Measurements from ENCODE around the gene ZSCAN9.

Gene ZSCAN9

GRCh38 chr6:28243946-28244345 lies 18.9 kb downstream of the ZSCAN9 start:
- Histone ChIP-seq H3K27me3 (replicated peaks; ENCODE audit: insufficient read depth, low read length) (no peaks in the 10 kb centered on the region), H3K9ac (ENCODE audit: low read length) (no peak overlapping the region), H4K20me1 (ENCODE audit: insufficient read depth, low read length) (no peaks in the 10 kb centered on the region), H3K79me2 (ENCODE audit: low read length) (no peaks in the 10 kb centered on the region), H3F3A (ENCODE audit: insufficient read depth, low read length) (no peaks in the 10 kb centered on the region), H3K36me3 (replicated peaks; ENCODE audit: insufficient read depth, low read length) (no peaks in the 10 kb centered on the region), H3K9me2 (replicated peaks; ENCODE audit: insufficient read depth, low read length) (no peaks in the 10 kb centered on the region), H3K4me3 (ENCODE audit: low read length) (no peak overlapping the region), H3K4me1 (ENCODE audit: low read length) (no peaks in the 10 kb centered on the region), H2AFZ (ENCODE audit: low read length) (no peak overlapping the region), H3K9me3 (replicated peaks; ENCODE audit: insufficient read depth, low read length) (no peaks in the 10 kb centered on the region), H3K4me2 (ENCODE audit: low read depth, low read length) (no peak overlapping the region), H3K27ac (ENCODE audit: low read length) (no peak overlapping the region)
- TF ChIP-seq EZH2phosphoT487 (IDR thresholded peaks at IDR 0.05; ENCODE audit: low read length) (no peak), EZH2 (optimal IDR thresholded peaks at IDR 0.05; ENCODE audit: low read depth, low read length) (no peak), CTCF (IDR thresholded peaks at IDR 0.05; ENCODE audit: low read length) (no peak)
- DNase-seq = no peak

GRCh38 chr6:28245206-28245941 lies 20.3 kb downstream of the ZSCAN9 start:
- no peak overlapping the region for H3K9ac ChIP-seq (ENCODE audit: low read length)
- H3K27ac ChIP-seq (ENCODE audit: low read length) = no peak overlapping the region
- no peaks in the 10 kb centered on the region for H3F3A ChIP-seq (ENCODE audit: insufficient read depth, low read length)
- no peaks in the 10 kb centered on the region for H4K20me1 ChIP-seq (ENCODE audit: insufficient read depth, low read length)
- no peaks in the 10 kb centered on the region for H3K4me1 ChIP-seq (ENCODE audit: low read length)
- H3K4me3 ChIP-seq (ENCODE audit: low read length) = no peak overlapping the region
- no peaks in the 10 kb centered on the region for H3K27me3 ChIP-seq (replicated peaks; ENCODE audit: insufficient read depth, low read length)
- no peak for TF ChIP-seq EZH2 (optimal IDR thresholded peaks at IDR 0.05; ENCODE audit: low read depth, low read length)
- TF ChIP-seq EZH2phosphoT487 (IDR thresholded peaks at IDR 0.05; ENCODE audit: low read length) = no peak
- TF ChIP-seq CTCF (IDR thresholded peaks at IDR 0.05; ENCODE audit: low read length) = no peak
- H3K4me2 ChIP-seq (ENCODE audit: low read depth, low read length) = no peak overlapping the region
- H3K9me3 ChIP-seq (replicated peaks; ENCODE audit: insufficient read depth, low read length) = no peaks in the 10 kb centered on the region
- no peaks in the 10 kb centered on the region for H3K9me2 ChIP-seq (replicated peaks; ENCODE audit: insufficient read depth, low read length)
- H3K36me3 ChIP-seq (replicated peaks; ENCODE audit: insufficient read depth, low read length) = no peaks in the 10 kb centered on the region; the same call in 1 of the 2 replicates
- no peaks in the 10 kb centered on the region for H3K79me2 ChIP-seq (ENCODE audit: low read length)
- DNase-seq = no peak
- H2AFZ ChIP-seq (ENCODE audit: low read length) = no peak overlapping the region

- no peaks in the 10 kb centered on the region for H3K27me3 ChIP-seq (replicated peaks; ENCODE audit: insufficient read depth, low read length)
- H3K36me3 ChIP-seq (replicated peaks; ENCODE audit: insufficient read depth, low read length) = no peaks in the 10 kb centered on the region; the same call in 1 of the 2 replicates
Observed at GRCh38 chr6:28248916-28249315, 23.8 kb downstream of the ZSCAN9 start.

More at GRCh38 chr6:28248916-28249315, 23.8 kb downstream of the ZSCAN9 start:
- Histone ChIP-seq H3K4me2 (ENCODE audit: low read depth, low read length) (no peak overlapping the region), H3F3A (ENCODE audit: insufficient read depth, low read length) (no peaks in the 10 kb centered on the region), H3K4me3 (ENCODE audit: low read length) (no peak overlapping the region), H3K9ac (ENCODE audit: low read length) (no peak overlapping the region), H3K27ac (ENCODE audit: low read length) (no peak overlapping the region), H3K9me3 (replicated peaks; ENCODE audit: insufficient read depth, low read length) (no peaks in the 10 kb centered on the region), H2AFZ (ENCODE audit: low read length) (no peak overlapping the region), H3K9me2 (replicated peaks; ENCODE audit: insufficient read depth, low read length) (no peaks in the 10 kb centered on the region), H3K79me2 (ENCODE audit: low read length) (0 out of 2 replicates have a peak, but pooled peaks cover 5% of the 10 kb centered on the region), H3K4me1 (ENCODE audit: low read length) (peaks cover 12% of the 10 kb centered on the region), H4K20me1 (ENCODE audit: insufficient read depth, low read length) (no peaks in the 10 kb centered on the region)
- TF ChIP-seq CTCF (IDR thresholded peaks at IDR 0.05; ENCODE audit: low read length) = no peak
- TF ChIP-seq EZH2phosphoT487 (IDR thresholded peaks at IDR 0.05; ENCODE audit: low read length) = no peak
- no peak for TF ChIP-seq EZH2 (optimal IDR thresholded peaks at IDR 0.05; ENCODE audit: low read depth, low read length)
- DNase-seq = no peak
